ENCODE measurements around the gene ARFGAP3.

Gene ARFGAP3

GRCh38 chr22:42799461-42800405, 57.3 kb downstream of the ARFGAP3 start:
- no peak for TF ChIP-seq CTCF (IDR thresholded peaks at IDR 0.05; ENCODE audit: low read depth, low read length)
- no peak overlapping the region for H3K4me3 ChIP-seq (ENCODE audit: low read depth, low read length)

GRCh38 chr22:42799061-42799460, 58.0 kb downstream of the ARFGAP3 start:
- no peak for TF ChIP-seq CTCF (IDR thresholded peaks at IDR 0.05; ENCODE audit: low read depth, low read length)
- H3K4me3 ChIP-seq (ENCODE audit: low read depth, low read length): no peak overlapping the region

- no peak for TF ChIP-seq CTCF (IDR thresholded peaks at IDR 0.05; ENCODE audit: low read depth, low read length)
- H3K4me3 ChIP-seq (ENCODE audit: low read depth, low read length): no peak overlapping the region
Observed at GRCh38 chr22:42797011-42797410, 60.1 kb downstream of the ARFGAP3 start.

- no peak overlapping the region for H3K4me3 ChIP-seq (ENCODE audit: low read depth, low read length)
- TF ChIP-seq CTCF (IDR thresholded peaks at IDR 0.05; ENCODE audit: low read depth, low read length): no peak
Observed at GRCh38 chr22:42796081-42796480, 61.0 kb downstream of the ARFGAP3 start.

- H3K4me3 ChIP-seq (ENCODE audit: low read depth, low read length): no peak overlapping the region
- TF ChIP-seq CTCF (IDR thresholded peaks at IDR 0.05; ENCODE audit: low read depth, low read length): no peak
Observed at GRCh38 chr22:42794551-42795510, 62.2 kb downstream of the ARFGAP3 start.

- H3K4me3 ChIP-seq (ENCODE audit: low read depth, low read length): no peak overlapping the region
- TF ChIP-seq CTCF (IDR thresholded peaks at IDR 0.05; ENCODE audit: low read depth, low read length): no peak
Observed at GRCh38 chr22:42793848-42794405, 63.1 kb downstream of the ARFGAP3 start.

Measured in WI38 (cell line).